GM12878 (cell line): ENCODE measurements around the gene FNDC11. TPM values are rescaled to one million over a fixed set of nuclear protein-coding genes. Genes with fewer than 3 reads are reported as not detected.

Experiments used
- ATAC-seq: fragments of 200-7000 bp; cut with Tn5 transposase; 3 replicates; pipeline ENCODE4 v1.9.1; 2020; ENCODE audit warnings: mild to moderate bottlenecking, moderate library complexity
- BruUV-seq: library from RNA; stranded (reverse); fragments of 400-500 nt; replicated peaks from 2 replicates; lab custom pipeline; 2021; lab: Mats Ljungman, UMichigan
- CTCF ChIA-PET: fragments of 300-600 bp; sonication (Branson Sonifier 250); formaldehyde crosslinking; extraction: SDS; loops from one replicate; lab custom pipeline; 2021; ENCODE audit warnings: inconsistent platforms; lab: Yijun Ruan, JAX
- POLR2A ChIA-PET: fragments of 350-600 bp; formaldehyde crosslinking; extraction: SDS; loops from one replicate; lab custom pipeline; 2021; ENCODE audit warnings: inconsistent platforms; lab: Charles Lee
- RAD21 ChIA-PET: fragments of 300-600 bp; sonication (Branson Sonifier 250); formaldehyde crosslinking; loops from one replicate; lab custom pipeline; 2023; ENCODE audit warnings: antibody characterized with exemption; ENCODE audit not compliant: unreplicated experiment; lab: Charles Lee
- SMC1A ChIA-PET: fragments of 300-600 bp; sonication (Branson Sonifier 250); formaldehyde crosslinking; loops from one replicate; lab custom pipeline; 2023; ENCODE audit not compliant: unreplicated experiment, uncharacterized antibody; lab: Charles Lee
- DNase-seq: peaks from one replicate; pipeline ENCODE4 v3.0.0-alpha.2; 2011; ENCODE audit warnings: low read depth, low spot score
- FAIRE-seq: peaks from 3 replicates; lab custom pipeline; 2011; peaks lifted over from hg19 to GRCh38; lab: Jason Lieb, UNC
- H2AFZ ChIP-seq: 2 replicates; pipeline ENCODE4 v1.6.0; 2011; ENCODE audit warnings: low read depth, low read length, control low read depth; ENCODE audit not compliant: control insufficient read depth
- H3K27ac ChIP-seq: 2 replicates; pipeline ENCODE4 v1.5.1; 2011; ENCODE audit warnings: control low read depth; ENCODE audit not compliant: control insufficient read depth, insufficient read depth
- H3K27me3 ChIP-seq, 2 experiments: replicated peaks in 1 of 2; 2 replicates each; pipeline versions ENCODE4 v1.6.0 to v1.6.1; 2011; ENCODE audit warnings: low read length in 1 of 2; ENCODE audit not compliant: control insufficient read depth in 2 of 2, insufficient read depth in 2 of 2
- H3K36me3 ChIP-seq, 2 experiments: 2 replicates each; pipeline ENCODE4 v1.5.1; 2011; ENCODE audit warnings: low read length in 1 of 2; ENCODE audit not compliant: control insufficient read depth in 2 of 2, insufficient read depth in 2 of 2
- H3K4me1 ChIP-seq: 2 replicates; pipeline ENCODE4 v1.6.1; 2011; ENCODE audit warnings: mild to moderate bottlenecking, low read length, moderate library complexity, mixed read lengths; ENCODE audit not compliant: control insufficient read depth, insufficient read depth
- H3K4me2 ChIP-seq: 2 replicates; pipeline ENCODE4 v1.6.0; 2011; ENCODE audit warnings: control low read depth; ENCODE audit not compliant: control insufficient read depth, insufficient read depth
- H3K4me3 ChIP-seq: fragments of 200-600 bp; sonication (generic); 2 replicates; pipeline ENCODE4 v1.5.1; 2016
- H3K79me2 ChIP-seq: 2 replicates; pipeline ENCODE4 v1.6.0; 2011; ENCODE audit warnings: low read length; ENCODE audit not compliant: control insufficient read depth, insufficient read depth
- H3K9ac ChIP-seq: 2 replicates; pipeline ENCODE4 v1.8.0; 2011; ENCODE audit warnings: low read length, control low read depth, mixed read lengths; ENCODE audit not compliant: control insufficient read depth, insufficient read depth
- H3K9me3 ChIP-seq: replicated peaks from 3 replicates; pipeline ENCODE4 v1.5.1; 2011; ENCODE audit warnings: mild to moderate bottlenecking, low read length; ENCODE audit not compliant: control insufficient read depth, insufficient read depth
- H4K20me1 ChIP-seq: 2 replicates; pipeline ENCODE4 v1.6.0; 2011; ENCODE audit not compliant: control insufficient read depth, insufficient read depth
- BCLAF1 ChIP-seq: fragments of 450-650 bp; IDR thresholded peaks from 2 replicates; pipeline ENCODE4 v1.6.1; 2017; ENCODE audit warnings: antibody characterized with exemption, mild to moderate bottlenecking, moderate library complexity
- CREM ChIP-seq: IDR thresholded peaks from 2 replicates; pipeline ENCODE4 v1.6.1; 2014; ENCODE audit warnings: antibody characterized with exemption, low read depth
- CTCF ChIP-seq, 3 experiments: IDR thresholded peaks in 2 of 3; conservative IDR thresholded peaks in 1 of 3; 2 replicates each; pipeline ENCODE4 v1.5.1; 2011; ENCODE audit warnings: low read depth in 3 of 3, low read length in 3 of 3, mild to moderate bottlenecking in 3 of 3, control low read depth in 2 of 3, moderate library complexity in 2 of 3, inconsistent platforms in 1 of 3, mixed read lengths in 1 of 3; ENCODE audit not compliant: control insufficient read depth in 2 of 3, insufficient read depth in 1 of 3; ENCODE audit errors: extremely low read depth in 1 of 3
- E2F4 ChIP-seq: IDR thresholded peaks from 2 replicates; pipeline ENCODE4 v1.6.1; 2012; ENCODE audit warnings: low read depth, low read length, improper control_type of control experiment
- JUNB ChIP-seq: IDR thresholded peaks from 2 replicates; pipeline ENCODE4 v1.6.1; 2016; ENCODE audit warnings: antibody characterized with exemption, mild to moderate bottlenecking
- MLLT1 ChIP-seq: fragments of 450-650 bp; IDR thresholded peaks from 2 replicates; pipeline ENCODE4 v1.6.1; 2016; ENCODE audit warnings: mild to moderate bottlenecking
- MXI1 ChIP-seq: fragments of 150-350 bp; IDR thresholded peaks from 2 replicates; pipeline ENCODE4 v1.6.1; 2011; ENCODE audit warnings: low read depth, mild to moderate bottlenecking, inconsistent platforms, low read length, improper control_type of control experiment
- NFIC ChIP-seq: IDR thresholded peaks from 2 replicates; pipeline ENCODE4 v1.6.1; 2012; ENCODE audit warnings: low read depth, mild to moderate bottlenecking, inconsistent platforms, low read length, moderate library complexity
- RAD21 ChIP-seq: IDR thresholded peaks from 2 replicates; pipeline ENCODE4 v1.6.1; 2011; ENCODE audit warnings: mild to moderate bottlenecking, low read depth, low read length, moderate library complexity; ENCODE audit not compliant: insufficient read depth
- RAD51 ChIP-seq: fragments of 450-650 bp; IDR thresholded peaks from 2 replicates; pipeline ENCODE4 v1.6.1; 2016; ENCODE audit warnings: moderate library complexity, mild to moderate bottlenecking, inconsistent platforms
- SIN3A ChIP-seq: IDR thresholded peaks from 2 replicates; pipeline ENCODE4 v1.6.1; 2012; ENCODE audit warnings: low read depth, low read length, improper control_type of control experiment
- SREBF1 ChIP-seq: IDR thresholded peaks from 2 replicates; pipeline ENCODE4 v1.6.1; 2012; ENCODE audit warnings: mild to moderate bottlenecking, low read length
- SUPT20H ChIP-seq: IDR thresholded peaks from 2 replicates; pipeline ENCODE4 v1.6.1; 2011; ENCODE audit warnings: low read depth, mild to moderate bottlenecking, low read length, moderate library complexity, borderline replicate concordance; ENCODE audit not compliant: control insufficient read depth
- ZNF24 ChIP-seq: fragments of 450-650 bp; IDR thresholded peaks from 2 replicates; pipeline ENCODE4 v1.6.1; 2017; ENCODE audit warnings: antibody characterized with exemption, mild to moderate bottlenecking
- WGBS: methylation state at CpG from one replicate; pipeline ENCODE4 v1.1.6; 2016; ENCODE audit warnings: low lambda C conversion rate; ENCODE audit not compliant: insufficient replicate concordance, insufficient coverage; ENCODE audit errors: missing lambda C conversion rate; 5-methylcytosine and 5-hydroxymethylcytosine counted together
- in situ Hi-C: fragments of 300-500 bp; cut with MboI; formaldehyde crosslinking; loops from 9 replicates; pipeline ENCODE4 v1.14.3; 2018; ENCODE audit warnings: mixed read lengths
- intact Hi-C: fragments of 100-400 bp; cut with micrococcal nuclease; formaldehyde crosslinking; loops from one replicate; pipeline ENCODE4 v1.14.2; 2022; ENCODE audit not compliant: unreplicated experiment
- polyA plus RNA-seq, 11 experiments: library from polyadenylated mRNA; depleted of rRNA in 4 of 11; unstranded in 6 of 11; stranded (reverse) in 5 of 11; fragments of >200 nt; fragmentation: Nextera tagmentation in 4 of 11; fragmentation: Illumina TruSeq in 1 of 11; extraction: Ambion mirVana in 4 of 11; extraction: Trizol in 1 of 11; gene quantifications; 1 replicate in 1 of 11; 2 replicates in 10 of 11; pipeline versions ENCODE4 v1.2.1 to v1.2.3, GENCODE V29; 2011 to 2016; ENCODE audit warnings: inconsistent platforms in 2 of 11, missing spikeins in 2 of 11, low read depth in 1 of 11
- total RNA-seq, 4 experiments: library from RNA; depleted of rRNA in 3 of 4; stranded (reverse); fragments of >200 nt in 3 of 4; fragmentation: Illumina TruSeq in 1 of 4; extraction: Trizol in 1 of 4; gene quantifications; 2 replicates each; pipeline versions ENCODE4 v1.2.1 to v1.2.3, GENCODE V29; 2013 to 2021

Gene FNDC11
- total and polyA plus RNA-seq, 10 of the 15 experiments (the other 5 are each of a cell fraction or from before 2014, with no cell fraction given), result 0.09 to 0.72 (median 0.34) TPM; not detected in 2

GRCh38 chr20:63538204-63539091, 15.5 kb upstream of the FNDC11 start:
- Histone ChIP-seq H3K79me2 (no peaks in the 10 kb centered on the region), H3K9ac (peak overlapping the region; percentile 12; the same call in 1 of the 2 replicates), H3K9me3 (no peaks in the 10 kb centered on the region), H3K27ac (peak overlapping the region; percentile 82; the same call in 1 of the 2 replicates), H3K4me2 (peak overlapping the region; percentile 77), H3K36me3 (no peaks in the 10 kb centered on the region), H3K27me3 (no peaks in the 10 kb centered on the region), H4K20me1 (no peaks in the 10 kb centered on the region), H3K4me3 (no peak overlapping the region), H3K4me1 (peaks cover 26% of the 10 kb centered on the region), H2AFZ (peak overlapping the region; percentile 87)
- in situ Hi-C loops (no loop called here), intact Hi-C loops (loop anchor here (1.0 to 5.0 kb wide), 6 partner anchors 40 to 584 kb away; partner anchors contain the start of gene GMEB2)
- ChIA-PET RAD21 (interaction anchor here (0.6 to 3.2 kb wide), 42 partner anchors 9 to 601 kb away, joined by 3 to 41 read pairs (median 5); partner anchors contain the start of genes ARFRP1, GMEB2, HELZ2 and LIME1), SMC1A (interaction anchor here (1.0 to 2.6 kb wide), 21 partner anchors 9 to 582 kb away, joined by 3 to 16 read pairs (median 4); partner anchors contain the start of genes FNDC11, HELZ2 and RTEL1), CTCF (interaction anchor here (0.5 to 2.9 kb wide), 36 partner anchors 10 to 583 kb away, joined by 3 to 25 read pairs (median 4); partner anchors contain the start of genes FNDC11, HELZ2, LIME1 and PPDPF), POLR2A (interaction anchor here (0.8 to 2.3 kb wide), 14 partner anchors 14 to 502 kb away, joined by 3 to 33 read pairs (median 4); partner anchors contain the start of genes GMEB2, HELZ2, PPDPF and RTEL1)
- no TSS peak for BruUV-seq
- ATAC-seq (peak; percentile 29), FAIRE-seq (no peak), DNase-seq (no peak)
- WGBS, result 46% methylated on average over 20 of the region's 27 CpGs
- TF ChIP-seq NFIC, result no peak
- TF ChIP-seq ZNF24, result 0 out of 2 replicates have a peak, but pooled peaks have one; percentile 1
- peak in 1 of 3 experiments; percentile 29; a peak in 1 of 6 replicates for TF ChIP-seq CTCF (IDR thresholded peaks at IDR 0.05 in 2 of 3, conservative IDR thresholded peaks at IDR 0.05 in 1 of 3; ENCODE audit: control insufficient read depth in 2 of 3, extremely low read depth in 1 of 3, insufficient read depth in 1 of 3, low read depth in 3 of 3, low read length in 3 of 3)
- no peak for TF ChIP-seq SUPT20H
- TF ChIP-seq RAD51, result no peak
- TF ChIP-seq CREM, result peak; percentile 3; the same call in 1 of the 2 replicates
- TF ChIP-seq MLLT1, result no peak
- TF ChIP-seq RAD21, result peak; percentile 27; the same call in 1 of the 2 replicates
- no peak for TF ChIP-seq SREBF1
- TF ChIP-seq E2F4, result no peak
- 0 out of 2 replicates have a peak, but pooled peaks have one; percentile 2 for TF ChIP-seq MXI1
- no peak for TF ChIP-seq JUNB
- TF ChIP-seq SIN3A, result no peak
- no peak for TF ChIP-seq BCLAF1
